Thoracic aorta (tissue), 2 donors: ENCODE measurements around the gene COL16A1. TPM values are rescaled to one million over a fixed set of nuclear protein-coding genes. Genes with fewer than 3 reads are reported as not detected.

ENCODE experiments used
- ATAC-seq: fragments of 150-250 bp; one replicate; pipeline ENCODE4 v1.8.0; 2017; ENCODE audit warnings: low read depth; ENCODE audit not compliant: insufficient number of reproducible peaks, low FRiP score
- DNase-seq: peaks from one replicate; pipeline ENCODE4 v3.0.0-alpha.2; 2020; ENCODE audit warnings: low spot score
- H3K27ac ChIP-seq, 2 donors: fragments of 200-600 bp; sonication (generic); 1 replicate in 1 of 2; 2 replicates in 1 of 2; pipeline ENCODE4 v1.5.1; 2016; ENCODE audit warnings: mild to moderate bottlenecking in 2 of 2, moderate library complexity in 2 of 2
- H3K27me3 ChIP-seq: fragments of 200-600 bp; sonication (generic); replicated peaks from 2 replicates; pipeline ENCODE4 v1.6.0; 2016; ENCODE audit warnings: mild to moderate bottlenecking; ENCODE audit not compliant: insufficient read depth
- H3K36me3 ChIP-seq: fragments of 200-600 bp; sonication (generic); one replicate; pipeline ENCODE4 v1.5.1; 2016
- H3K4me1 ChIP-seq, 2 donors: fragments of 200-600 bp; sonication (generic); 1 replicate in 1 of 2; 2 replicates in 1 of 2; pipeline versions ENCODE4 v1.5.1 to v1.6.0; 2016; ENCODE audit warnings: low read depth in 2 of 2, mild to moderate bottlenecking in 1 of 2; ENCODE audit not compliant: control insufficient read depth in 1 of 2
- H3K4me3 ChIP-seq: fragments of 200-600 bp; sonication (generic); 2 replicates; pipeline ENCODE4 v1.5.1; 2016; ENCODE audit warnings: mild to moderate bottlenecking
- H3K9me3 ChIP-seq: fragments of 200-600 bp; sonication (generic); 2 replicates; pipeline ENCODE4 v1.5.1; 2016
- CTCF ChIP-seq: fragments of 200-600 bp; sonication (generic); IDR thresholded peaks from one replicate; pipeline ENCODE4 v1.5.1; 2019; ENCODE audit warnings: antibody characterized with exemption
- total RNA-seq, 2 donors: library from RNA; depleted of rRNA; stranded (reverse); fragments of >200 nt; gene quantifications; one replicate each; pipeline versions ENCODE4 v1.1.0 to v1.2.3, GENCODE V29; 2016

The COL16A1 gene
- total RNA-seq, 2 donors from 2014 or later, result 183 to 323 TPM

- Histone ChIP-seq H3K4me3 (no peak overlapping the region), H3K9me3 (no peaks in the 10 kb centered on the region), H3K4me1 (no peaks in the 10 kb centered on the region), H3K27ac (no peak overlapping the region), H3K36me3 (no peaks in the 10 kb centered on the region), H3K27me3 (no peaks in the 10 kb centered on the region)
- DNase-seq (no peak), ATAC-seq (no peak)
- TF ChIP-seq CTCF, result no peak
These were observed 97.8 kb downstream of the COL16A1 start for GRCh38 chr1:31605908-31606427.

Other genes with a start within 250 kb of the COL16A1 start
- gene TINAGL1, start 127.5 kb downstream of the COL16A1 start, total RNA-seq, result 1,000 to 10,000 TPM in 1 of 2 donors, 100 to 1,000 TPM in 1; 581 to 1,250 TPM
- gene HCRTR1, start 86.3 kb downstream of the COL16A1 start, total RNA-seq, result not detected
- gene PEF1, start 59.1 kb downstream of the COL16A1 start, total RNA-seq, result 10 to 100 TPM; 69.2 to 99.5 TPM
- 1 to 10 TPM; 1.5 TPM for gene ADGRB2, start 60.3 kb upstream of the COL16A1 start, total RNA-seq
- 10 to 100 TPM in 1 of 2 donors, 1 to 10 TPM in 1; 6.6 to 10.6 TPM for gene SPOCD1, start 112.0 kb upstream of the COL16A1 start, total RNA-seq
- 100 to 1,000 TPM; 104 to 237 TPM for gene PTP4A2, start 234.4 kb upstream of the COL16A1 start, total RNA-seq